Spleen (tissue), 7 donors: ENCODE measurements around the gene NDUFC2.

ENCODE experiments used
- POLR2A ChIP-seq, 3 donors: fragments of 450-650 bp; IDR thresholded peaks; one replicate each; pipeline ENCODE4 v1.5.1; 2017; ENCODE audit warnings: antibody characterized with exemption in 3 of 3, mild to moderate bottlenecking in 1 of 3
- POLR2AphosphoS5 ChIP-seq, 3 donors: sonication (generic); formaldehyde crosslinking; IDR thresholded peaks; one replicate each; pipeline ENCODE4 v1.5.1; 2017; ENCODE audit warnings: antibody characterized with exemption in 3 of 3
- TF ChIP-seq, protein P1 (sequence below), 11 experiments: fragments of 200-600 bp in 7 of 11; fragments of 450-650 bp in 4 of 11; sonication (generic) in 4 of 11; IDR thresholded peaks in 8 of 11; conservative IDR thresholded peaks in 3 of 11; 1 replicate in 7 of 11; 2 replicates in 4 of 11; pipeline versions ENCODE4 v1.4.0 to v1.8.0; 2016 to 2021; ENCODE audit warnings: antibody characterized with exemption in 11 of 11, inconsistent platforms in 4 of 11, mild to moderate bottlenecking in 1 of 11
- donor health status: DM: no; HTN: no; CAD: no; lungs with moderate emphysema.
- donor health status: DM: no; HTN: no; CAD: no.
- donor health status: DM: no; HTN: no; CAD: no.

DNA sequence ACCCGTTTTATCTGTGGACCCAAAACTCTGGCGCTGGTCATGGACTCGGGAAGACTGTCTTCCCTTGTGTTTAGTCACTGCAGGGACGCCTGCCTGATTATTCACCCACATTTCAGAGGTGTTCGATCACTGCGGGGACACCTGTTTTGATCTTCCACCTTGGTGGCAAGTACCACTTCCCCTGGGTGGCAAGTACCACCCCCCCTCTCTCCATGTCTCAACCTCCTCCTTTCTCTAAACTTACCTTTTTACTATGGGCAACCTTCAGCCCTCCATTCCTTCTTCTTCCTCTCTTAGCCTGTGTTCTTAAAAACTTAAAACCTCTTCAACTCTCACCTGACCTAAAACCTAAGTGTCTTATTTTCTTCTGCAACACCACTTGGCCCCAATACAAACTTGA is 1.9 kb upstream of the NDUFC2 start:
- TF ChIP-seq, protein P1, sequence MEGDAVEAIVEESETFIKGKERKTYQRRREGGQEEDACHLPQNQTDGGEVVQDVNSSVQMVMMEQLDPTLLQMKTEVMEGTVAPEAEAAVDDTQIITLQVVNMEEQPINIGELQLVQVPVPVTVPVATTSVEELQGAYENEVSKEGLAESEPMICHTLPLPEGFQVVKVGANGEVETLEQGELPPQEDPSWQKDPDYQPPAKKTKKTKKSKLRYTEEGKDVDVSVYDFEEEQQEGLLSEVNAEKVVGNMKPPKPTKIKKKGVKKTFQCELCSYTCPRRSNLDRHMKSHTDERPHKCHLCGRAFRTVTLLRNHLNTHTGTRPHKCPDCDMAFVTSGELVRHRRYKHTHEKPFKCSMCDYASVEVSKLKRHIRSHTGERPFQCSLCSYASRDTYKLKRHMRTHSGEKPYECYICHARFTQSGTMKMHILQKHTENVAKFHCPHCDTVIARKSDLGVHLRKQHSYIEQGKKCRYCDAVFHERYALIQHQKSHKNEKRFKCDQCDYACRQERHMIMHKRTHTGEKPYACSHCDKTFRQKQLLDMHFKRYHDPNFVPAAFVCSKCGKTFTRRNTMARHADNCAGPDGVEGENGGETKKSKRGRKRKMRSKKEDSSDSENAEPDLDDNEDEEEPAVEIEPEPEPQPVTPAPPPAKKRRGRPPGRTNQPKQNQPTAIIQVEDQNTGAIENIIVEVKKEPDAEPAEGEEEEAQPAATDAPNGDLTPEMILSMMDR (IDR thresholded peaks at IDR 0.05 in 8 of 11, conservative IDR thresholded peaks at IDR 0.05 in 3 of 11) = no peak
- TF ChIP-seq POLR2AphosphoS5 (IDR thresholded peaks at IDR 0.05) (no peak), POLR2A (IDR thresholded peaks at IDR 0.05) (no peak)
